Endothelial cell of umbilical vein (primary cell): ENCODE measurements around the gene CTNND2. TPM values are rescaled to one million over a fixed set of nuclear protein-coding genes. Genes with fewer than 3 reads are reported as not detected.

Experiments used
- BruUV-seq: library from RNA; stranded (reverse); fragments of 400-500 nt; replicated peaks from 2 replicates; lab custom pipeline; 2021; lab: Mats Ljungman, UMichigan
- CTCF ChIA-PET: fragments of 300-600, 350-600 bp; sonication (Branson Sonifier 250); formaldehyde crosslinking; loops from one replicate; lab custom pipeline; 2021; ENCODE audit warnings: antibody characterized with exemption, inconsistent platforms; lab: Charles Lee
- POLR2A ChIA-PET: fragments of 300-600, 350-600 bp; sonication (Branson Sonifier 250); formaldehyde crosslinking; loops from one replicate; lab custom pipeline; 2021; ENCODE audit warnings: antibody characterized with exemption, inconsistent platforms; lab: Charles Lee
- DNase-seq: peaks from one replicate; pipeline ENCODE4 v3.0.0-alpha.2; 2011; ENCODE audit warnings: low read depth, low spot score
- FAIRE-seq: peaks from 2 replicates; lab custom pipeline; 2011; peaks lifted over from hg19 to GRCh38; lab: Jason Lieb, UNC
- H2AFZ ChIP-seq: 2 replicates; pipeline ENCODE4 v1.6.0; 2012; ENCODE audit warnings: low read depth, low read length, control low read depth, inconsistent platforms
- H3K27ac ChIP-seq: 2 replicates; pipeline ENCODE4 v1.5.1; 2011; ENCODE audit warnings: low read depth, mild to moderate bottlenecking, control low read depth, low read length, moderate library complexity; ENCODE audit not compliant: insufficient read depth
- H3K27me3 ChIP-seq, 2 experiments: 2 replicates each; pipeline versions ENCODE4 v1.6.0 to v1.6.1; 2011; ENCODE audit warnings: low read length in 2 of 2, mixed read lengths in 1 of 2; ENCODE audit not compliant: control insufficient read depth in 2 of 2, insufficient read depth in 2 of 2
- H3K36me3 ChIP-seq, 2 experiments: 2 replicates in 1 of 2; 3 replicates in 1 of 2; pipeline ENCODE4 v1.5.1; 2011; ENCODE audit warnings: low read length in 2 of 2, mild to moderate bottlenecking in 1 of 2, moderate library complexity in 1 of 2; ENCODE audit not compliant: control insufficient read depth in 2 of 2, insufficient read depth in 2 of 2; ENCODE audit errors: extremely low read depth in 1 of 2
- H3K4me1 ChIP-seq: 3 replicates; pipeline ENCODE4 v1.5.1; 2011; ENCODE audit warnings: mild to moderate bottlenecking, low read length; ENCODE audit not compliant: control insufficient read depth, insufficient read depth; ENCODE audit errors: extremely low read depth
- H3K4me2 ChIP-seq: 2 replicates; pipeline ENCODE4 v1.6.1; 2011; ENCODE audit warnings: low read length, control low read depth, mixed read lengths; ENCODE audit not compliant: insufficient read depth
- H3K4me3 ChIP-seq, 3 experiments: fragments of 200-600 bp in 1 of 3; sonication (generic), shearing (Covaris generic) in 1 of 3; replicated peaks in 1 of 3; 2 replicates each; pipeline ENCODE4 v1.5.1; 2011 to 2016; ENCODE audit warnings: control low read depth in 3 of 3, low read length in 3 of 3, mild to moderate bottlenecking in 2 of 3, inconsistent platforms in 1 of 3, low read depth in 1 of 3, moderate library complexity in 1 of 3; ENCODE audit not compliant: insufficient read depth in 1 of 3
- H3K79me2 ChIP-seq: 2 replicates; pipeline ENCODE4 v1.6.0; 2012; ENCODE audit warnings: low read length, inconsistent platforms; ENCODE audit not compliant: control insufficient read depth, insufficient read depth
- H3K9ac ChIP-seq: replicated peaks from 2 replicates; pipeline ENCODE3; 2011; ENCODE audit warnings: low read length, control low read depth; ENCODE audit not compliant: insufficient read depth; ENCODE audit errors: extremely low read depth
- H3K9me1 ChIP-seq: replicated peaks from 3 replicates; pipeline ENCODE4 v1.6.0; 2011; ENCODE audit warnings: mild to moderate bottlenecking, low read length; ENCODE audit not compliant: control insufficient read depth, insufficient read depth; ENCODE audit errors: extremely low read depth
- H3K9me3 ChIP-seq: replicated peaks from 2 replicates; pipeline ENCODE4 v1.5.1; 2012; ENCODE audit warnings: low read length, inconsistent platforms; ENCODE audit not compliant: control insufficient read depth, insufficient read depth
- H4K20me1 ChIP-seq: replicated peaks from 2 replicates; pipeline ENCODE3; 2011; ENCODE audit warnings: mild to moderate bottlenecking, low read length; ENCODE audit not compliant: control insufficient read depth, insufficient read depth; ENCODE audit errors: extremely low read depth
- EZH2 ChIP-seq: IDR thresholded peaks from 2 replicates; pipeline ENCODE4 v1.6.1; 2012; ENCODE audit warnings: borderline replicate concordance, low read depth, mild to moderate bottlenecking, moderate library complexity, low read length, inconsistent platforms; ENCODE audit not compliant: severe bottlenecking
- FOS ChIP-seq: IDR thresholded peaks from 2 replicates; pipeline ENCODE4 v1.6.1; 2011; ENCODE audit warnings: mild to moderate bottlenecking, low read length, moderate library complexity, borderline replicate concordance; ENCODE audit not compliant: insufficient read depth
- GATA2 ChIP-seq: IDR thresholded peaks from 2 replicates; pipeline ENCODE4 v1.7.0; 2011; ENCODE audit warnings: low read depth, mild to moderate bottlenecking, moderate library complexity, mixed read lengths, low read length; ENCODE audit not compliant: insufficient read length, insufficient read depth
- JUN ChIP-seq: IDR thresholded peaks from 2 replicates; pipeline ENCODE4 v1.6.1; 2011; ENCODE audit warnings: borderline replicate concordance, low read depth; ENCODE audit not compliant: insufficient read length, insufficient read depth
- MYC ChIP-seq: IDR thresholded peaks from one replicate; pipeline ENCODE4 v1.6.1; 2011; ENCODE audit warnings: mild to moderate bottlenecking, low read depth, low read length
- POLR2A ChIP-seq: IDR thresholded peaks from 2 replicates; pipeline ENCODE4 v1.6.1; 2012; ENCODE audit warnings: low read depth, mild to moderate bottlenecking, control low read depth, low read length
- POLR2AphosphoS5 ChIP-seq: IDR thresholded peaks from 2 replicates; pipeline ENCODE4 v1.6.1; 2012; ENCODE audit warnings: low read depth, mild to moderate bottlenecking, control low read depth, low read length, moderate library complexity; ENCODE audit not compliant: insufficient read depth
- dilution Hi-C: fragments of 300-500 bp; cut with MboI; formaldehyde crosslinking; loops from one replicate; pipeline ENCODE4 v1.15.0; 2019; ENCODE audit warnings: low sequenced_read_pairs; ENCODE audit not compliant: extremely low pct_ligation_motif_present
- intact Hi-C: fragments of 100-400 bp; cut with micrococcal nuclease; formaldehyde crosslinking; loops from one replicate; pipeline ENCODE4 v1.10.0; 2022
- polyA plus RNA-seq, 4 experiments: library from polyadenylated mRNA; depleted of rRNA in 3 of 4; stranded (reverse) in 3 of 4; unstranded in 1 of 4; fragments of >200 nt; gene quantifications; 2 replicates each; pipeline versions ENCODE4 v1.2.1 to v1.2.3, GENCODE V29; 2011 to 2012; ENCODE audit warnings: missing spikeins in 1 of 4
- total RNA-seq: library from RNA; stranded (reverse); gene quantifications from 2 replicates; pipeline ENCODE4 v1.2.3, GENCODE V29; 2021
- TF ChIP-seq, protein P1 (sequence below), 2 donors: IDR thresholded peaks; 1 replicate in 1 of 2; 2 replicates in 1 of 2; pipeline ENCODE4 v1.5.1; 2011; ENCODE audit warnings: low read length in 2 of 2, mild to moderate bottlenecking in 2 of 2, moderate library complexity in 2 of 2, control low read depth in 1 of 2, inconsistent platforms in 1 of 2, low read depth in 1 of 2; ENCODE audit not compliant: insufficient read depth in 1 of 2; ENCODE audit errors: extremely low read depth in 1 of 2
- TF ChIP-seq, protein P2 (sequence below): IDR thresholded peaks from 2 replicates; pipeline ENCODE4 v1.6.1; 2011; ENCODE audit not compliant: insufficient read depth, insufficient read length

CTNND2 gene
- total and polyA plus RNA-seq, 2 donors (not counting 3 experiments of a cell fraction or from before 2014, with no cell fraction given) = not detected

DNA sequence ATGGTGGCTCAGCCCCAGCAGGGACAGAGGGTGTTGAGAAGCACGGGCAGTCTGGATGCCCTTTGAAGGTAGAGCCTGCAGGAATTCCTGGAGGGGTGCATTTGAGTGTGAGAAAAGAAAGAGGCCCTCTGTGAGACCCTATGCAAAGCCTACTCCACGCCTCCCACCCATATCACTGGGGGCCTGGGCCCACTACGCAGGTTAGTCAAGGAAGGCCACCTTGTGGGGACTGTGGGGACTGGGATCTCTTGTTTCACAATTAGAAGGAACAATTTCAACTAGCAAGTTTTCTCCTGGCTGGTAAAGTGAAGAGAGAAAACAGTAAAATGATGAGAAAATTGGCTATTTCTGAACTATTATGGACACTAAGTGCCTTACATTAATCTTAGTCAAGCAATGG lies 657.0 kb downstream of the CTNND2 start:
- Histone ChIP-seq H4K20me1 (no peaks in the 10 kb centered on the region), H3K9ac (no peak overlapping the region), H2AFZ (no peak overlapping the region), H3K9me1 (no peaks in the 10 kb centered on the region), H3K27me3 (no peaks in the 10 kb centered on the region), H3K9me3 (no peaks in the 10 kb centered on the region), H3K79me2 (no peaks in the 10 kb centered on the region), H3K4me2 (no peak overlapping the region), H3K27ac (no peak overlapping the region), H3K4me3 (no peak overlapping the region), H3K4me1 (no peaks in the 10 kb centered on the region), H3K36me3 (no peaks in the 10 kb centered on the region)
- dilution Hi-C loops (no loop called here), intact Hi-C loops (no loop called here)
- TF ChIP-seq JUN = no peak
- TF ChIP-seq, protein P1, sequence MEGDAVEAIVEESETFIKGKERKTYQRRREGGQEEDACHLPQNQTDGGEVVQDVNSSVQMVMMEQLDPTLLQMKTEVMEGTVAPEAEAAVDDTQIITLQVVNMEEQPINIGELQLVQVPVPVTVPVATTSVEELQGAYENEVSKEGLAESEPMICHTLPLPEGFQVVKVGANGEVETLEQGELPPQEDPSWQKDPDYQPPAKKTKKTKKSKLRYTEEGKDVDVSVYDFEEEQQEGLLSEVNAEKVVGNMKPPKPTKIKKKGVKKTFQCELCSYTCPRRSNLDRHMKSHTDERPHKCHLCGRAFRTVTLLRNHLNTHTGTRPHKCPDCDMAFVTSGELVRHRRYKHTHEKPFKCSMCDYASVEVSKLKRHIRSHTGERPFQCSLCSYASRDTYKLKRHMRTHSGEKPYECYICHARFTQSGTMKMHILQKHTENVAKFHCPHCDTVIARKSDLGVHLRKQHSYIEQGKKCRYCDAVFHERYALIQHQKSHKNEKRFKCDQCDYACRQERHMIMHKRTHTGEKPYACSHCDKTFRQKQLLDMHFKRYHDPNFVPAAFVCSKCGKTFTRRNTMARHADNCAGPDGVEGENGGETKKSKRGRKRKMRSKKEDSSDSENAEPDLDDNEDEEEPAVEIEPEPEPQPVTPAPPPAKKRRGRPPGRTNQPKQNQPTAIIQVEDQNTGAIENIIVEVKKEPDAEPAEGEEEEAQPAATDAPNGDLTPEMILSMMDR (IDR thresholded peaks at IDR 0.05; ENCODE audit: extremely low read depth in 1 of 2, insufficient read depth in 1 of 2, low read depth in 1 of 2, low read length in 2 of 2) = no peak
- no peak for TF ChIP-seq GATA2
- no peak for TF ChIP-seq POLR2A
- no peak for TF ChIP-seq MYC
- no peak for TF ChIP-seq EZH2
- TF ChIP-seq, protein P2, sequence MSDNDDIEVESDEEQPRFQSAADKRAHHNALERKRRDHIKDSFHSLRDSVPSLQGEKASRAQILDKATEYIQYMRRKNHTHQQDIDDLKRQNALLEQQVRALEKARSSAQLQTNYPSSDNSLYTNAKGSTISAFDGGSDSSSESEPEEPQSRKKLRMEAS = no peak
- no peak for TF ChIP-seq POLR2AphosphoS5
- no peak for TF ChIP-seq FOS
- ChIA-PET POLR2A (no interaction called here), CTCF (no interaction called here)
- DNase-seq = no peak
- no peak for FAIRE-seq
- BruUV-seq = no TSS peak
